ENCODE results near the gene FMO2.

Gene FMO2

GRCh38 chr1:171179318-171180227, 5.5 kb upstream of the FMO2 start:
- Histone ChIP-seq H3K9me3 (ENCODE audit: control insufficient read depth, low read depth, low read length) (no peaks in the 10 kb centered on the region), H3K9ac (ENCODE audit: low read length) (no peak overlapping the region), H3K4me1 (ENCODE audit: control insufficient read depth, low read depth, low read length) (no peaks in the 10 kb centered on the region), H3K27ac (ENCODE audit: low read length) (no peak overlapping the region), H3K4me3 (ENCODE audit: low read length) (no peak overlapping the region), H3K27me3 (ENCODE audit: control insufficient read depth, insufficient read depth, low read length) (no peaks in the 10 kb centered on the region), H3K36me3 (ENCODE audit: control insufficient read depth, low read depth, low read length) (no peaks in the 10 kb centered on the region)

GRCh38 chr1:171180670-171181069, 4.4 kb upstream of the FMO2 start:
- Histone ChIP-seq H3K36me3 (ENCODE audit: control insufficient read depth, low read depth, low read length) (no peaks in the 10 kb centered on the region), H3K4me1 (ENCODE audit: control insufficient read depth, low read depth, low read length) (no peaks in the 10 kb centered on the region), H3K27me3 (ENCODE audit: control insufficient read depth, insufficient read depth, low read length) (no peaks in the 10 kb centered on the region), H3K4me3 (ENCODE audit: low read length) (no peak overlapping the region), H3K27ac (ENCODE audit: low read length) (no peak overlapping the region), H3K9me3 (ENCODE audit: control insufficient read depth, low read depth, low read length) (no peaks in the 10 kb centered on the region), H3K9ac (ENCODE audit: low read length) (no peak overlapping the region)

- H3K4me3 ChIP-seq (ENCODE audit: low read length): no peak overlapping the region
- H3K27ac ChIP-seq (ENCODE audit: low read length): no peak overlapping the region
Measured at GRCh38 chr1:171188388-171189266, 3.5 kb downstream of the FMO2 start.

GRCh38 chr1:171191992-171192391, 6.9 kb downstream of the FMO2 start:
- Histone ChIP-seq H3K4me3 (ENCODE audit: low read length) (no peak overlapping the region), H3K4me1 (ENCODE audit: control insufficient read depth, low read depth, low read length) (no peaks in the 10 kb centered on the region), H3K9ac (ENCODE audit: low read length) (no peak overlapping the region), H3K9me3 (ENCODE audit: control insufficient read depth, low read depth, low read length) (no peaks in the 10 kb centered on the region), H3K27ac (ENCODE audit: low read length) (no peak overlapping the region), H3K36me3 (ENCODE audit: control insufficient read depth, low read depth, low read length) (no peaks in the 10 kb centered on the region), H3K27me3 (ENCODE audit: control insufficient read depth, insufficient read depth, low read length) (no peaks in the 10 kb centered on the region)

More at GRCh38 chr1:171188388-171189266, 3.5 kb downstream of the FMO2 start:
- H3K9ac ChIP-seq (ENCODE audit: low read length): no peak overlapping the region
- H3K9me3 ChIP-seq (ENCODE audit: control insufficient read depth, low read depth, low read length): no peaks in the 10 kb centered on the region
- no peaks in the 10 kb centered on the region for H3K4me1 ChIP-seq (ENCODE audit: control insufficient read depth, low read depth, low read length)
- H3K36me3 ChIP-seq (ENCODE audit: control insufficient read depth, low read depth, low read length): no peaks in the 10 kb centered on the region
- no peaks in the 10 kb centered on the region for H3K27me3 ChIP-seq (ENCODE audit: control insufficient read depth, insufficient read depth, low read length)

- Histone ChIP-seq H3K36me3 (ENCODE audit: control insufficient read depth, low read depth, low read length) (no peaks in the 10 kb centered on the region), H3K9me3 (ENCODE audit: control insufficient read depth, low read depth, low read length) (no peaks in the 10 kb centered on the region), H3K27ac (ENCODE audit: low read length) (no peak overlapping the region), H3K27me3 (ENCODE audit: control insufficient read depth, insufficient read depth, low read length) (no peaks in the 10 kb centered on the region), H3K9ac (ENCODE audit: low read length) (no peak overlapping the region), H3K4me3 (ENCODE audit: low read length) (no peak overlapping the region), H3K4me1 (ENCODE audit: control insufficient read depth, low read depth, low read length) (no peaks in the 10 kb centered on the region)
Measured at GRCh38 chr1:171195767-171196166, 10.7 kb downstream of the FMO2 start.

GRCh38 chr1:171196351-171196750, 11.3 kb downstream of the FMO2 start:
- H3K27me3 ChIP-seq (ENCODE audit: control insufficient read depth, insufficient read depth, low read length): no peaks in the 10 kb centered on the region
- no peaks in the 10 kb centered on the region for H3K4me1 ChIP-seq (ENCODE audit: control insufficient read depth, low read depth, low read length)
- no peak overlapping the region for H3K4me3 ChIP-seq (ENCODE audit: low read length)
- no peak overlapping the region for H3K27ac ChIP-seq (ENCODE audit: low read length)
- no peaks in the 10 kb centered on the region for H3K36me3 ChIP-seq (ENCODE audit: control insufficient read depth, low read depth, low read length)
- no peak overlapping the region for H3K9ac ChIP-seq (ENCODE audit: low read length)
- H3K9me3 ChIP-seq (ENCODE audit: control insufficient read depth, low read depth, low read length): no peaks in the 10 kb centered on the region

- no peaks in the 10 kb centered on the region for H3K9me3 ChIP-seq (ENCODE audit: control insufficient read depth, low read depth, low read length)
Measured at GRCh38 chr1:171198081-171198480, 13.0 kb downstream of the FMO2 start.

GRCh38 chr1:171204296-171204695, 19.2 kb downstream of the FMO2 start:
- Histone ChIP-seq H3K27ac (ENCODE audit: low read length) (no peak overlapping the region), H3K9me3 (ENCODE audit: control insufficient read depth, low read depth, low read length) (no peaks in the 10 kb centered on the region), H3K9ac (ENCODE audit: low read length) (no peak overlapping the region), H3K4me3 (ENCODE audit: low read length) (no peak overlapping the region), H3K4me1 (ENCODE audit: control insufficient read depth, low read depth, low read length) (no peaks in the 10 kb centered on the region), H3K36me3 (ENCODE audit: control insufficient read depth, low read depth, low read length) (no peaks in the 10 kb centered on the region), H3K27me3 (ENCODE audit: control insufficient read depth, insufficient read depth, low read length) (no peaks in the 10 kb centered on the region)

More at GRCh38 chr1:171198081-171198480, 13.0 kb downstream of the FMO2 start:
- H3K36me3 ChIP-seq (ENCODE audit: control insufficient read depth, low read depth, low read length): no peaks in the 10 kb centered on the region
- H3K9ac ChIP-seq (ENCODE audit: low read length): no peak overlapping the region
- no peaks in the 10 kb centered on the region for H3K27me3 ChIP-seq (ENCODE audit: control insufficient read depth, insufficient read depth, low read length)
- no peak overlapping the region for H3K27ac ChIP-seq (ENCODE audit: low read length)
- no peak overlapping the region for H3K4me3 ChIP-seq (ENCODE audit: low read length)
- no peaks in the 10 kb centered on the region for H3K4me1 ChIP-seq (ENCODE audit: control insufficient read depth, low read depth, low read length)

- no peak overlapping the region for H3K9ac ChIP-seq (ENCODE audit: low read length)
- no peak overlapping the region for H3K27ac ChIP-seq (ENCODE audit: low read length)
- H3K9me3 ChIP-seq (ENCODE audit: control insufficient read depth, low read depth, low read length): no peaks in the 10 kb centered on the region
- H3K4me1 ChIP-seq (ENCODE audit: control insufficient read depth, low read depth, low read length): peaks cover 6% of the 10 kb centered on the region
- H3K4me3 ChIP-seq (ENCODE audit: low read length): no peak overlapping the region
- no peaks in the 10 kb centered on the region for H3K36me3 ChIP-seq (ENCODE audit: control insufficient read depth, low read depth, low read length)
- no peaks in the 10 kb centered on the region for H3K27me3 ChIP-seq (ENCODE audit: control insufficient read depth, insufficient read depth, low read length)
Measured at GRCh38 chr1:171206204-171206977, 21.3 kb downstream of the FMO2 start.

- Histone ChIP-seq H3K4me1 (ENCODE audit: control insufficient read depth, low read depth, low read length) (peaks cover 6% of the 10 kb centered on the region), H3K9me3 (ENCODE audit: control insufficient read depth, low read depth, low read length) (no peaks in the 10 kb centered on the region), H3K36me3 (ENCODE audit: control insufficient read depth, low read depth, low read length) (no peaks in the 10 kb centered on the region), H3K27ac (ENCODE audit: low read length) (no peak overlapping the region), H3K9ac (ENCODE audit: low read length) (no peak overlapping the region), H3K4me3 (ENCODE audit: low read length) (no peak overlapping the region), H3K27me3 (ENCODE audit: control insufficient read depth, insufficient read depth, low read length) (no peaks in the 10 kb centered on the region)
Measured at GRCh38 chr1:171206978-171207355, 21.9 kb downstream of the FMO2 start.

- Histone ChIP-seq H3K4me1 (ENCODE audit: control insufficient read depth, low read depth, low read length) (peaks cover 6% of the 10 kb centered on the region), H3K9me3 (ENCODE audit: control insufficient read depth, low read depth, low read length) (no peaks in the 10 kb centered on the region), H3K9ac (ENCODE audit: low read length) (no peak overlapping the region), H3K4me3 (ENCODE audit: low read length) (no peak overlapping the region), H3K27ac (ENCODE audit: low read length) (no peak overlapping the region), H3K27me3 (ENCODE audit: control insufficient read depth, insufficient read depth, low read length) (no peaks in the 10 kb centered on the region), H3K36me3 (ENCODE audit: control insufficient read depth, low read depth, low read length) (no peaks in the 10 kb centered on the region)
Measured at GRCh38 chr1:171207377-171207776, 22.3 kb downstream of the FMO2 start.

Measured in iPS-18a (cell line).